SK-N-SH (cell line): Measurements from ENCODE around the gene CAMK4.

Experiments
- EP300 ChIP-seq, 2 experiments: IDR thresholded peaks; 2 replicates each; pipeline versions ENCODE4 v1.4.0 to v1.6.1; 2012; ENCODE audit warnings: borderline replicate concordance in 1 of 2, low read depth in 1 of 2, low read length in 1 of 2
- TF ChIP-seq, protein P1 (sequence below): fragments of 200-600 bp; sonication (generic); IDR thresholded peaks from 2 replicates; pipeline ENCODE4 v1.6.1; 2017; ENCODE audit warnings: antibody characterized with exemption, mild to moderate bottlenecking, moderate library complexity

DNA sequence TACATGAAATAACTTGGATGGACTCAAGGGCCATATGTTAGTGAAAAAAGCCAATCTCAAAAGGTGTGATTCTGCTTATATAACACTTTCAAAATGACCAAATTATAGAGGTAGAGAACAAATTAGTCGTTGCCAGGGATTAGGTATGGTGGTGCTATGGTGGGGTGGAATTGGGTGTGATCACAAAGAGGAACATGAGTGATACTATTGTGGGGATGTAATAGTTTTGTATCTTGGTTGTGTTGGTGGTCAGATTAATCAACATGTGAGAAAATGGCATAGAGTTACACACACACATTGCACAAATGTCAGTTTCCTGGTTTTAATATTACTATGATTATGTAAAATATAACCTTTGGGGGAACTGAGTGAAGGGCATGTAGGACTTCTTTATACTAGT, 31.9 kb downstream of the CAMK4 start:
- TF ChIP-seq, protein P1, sequence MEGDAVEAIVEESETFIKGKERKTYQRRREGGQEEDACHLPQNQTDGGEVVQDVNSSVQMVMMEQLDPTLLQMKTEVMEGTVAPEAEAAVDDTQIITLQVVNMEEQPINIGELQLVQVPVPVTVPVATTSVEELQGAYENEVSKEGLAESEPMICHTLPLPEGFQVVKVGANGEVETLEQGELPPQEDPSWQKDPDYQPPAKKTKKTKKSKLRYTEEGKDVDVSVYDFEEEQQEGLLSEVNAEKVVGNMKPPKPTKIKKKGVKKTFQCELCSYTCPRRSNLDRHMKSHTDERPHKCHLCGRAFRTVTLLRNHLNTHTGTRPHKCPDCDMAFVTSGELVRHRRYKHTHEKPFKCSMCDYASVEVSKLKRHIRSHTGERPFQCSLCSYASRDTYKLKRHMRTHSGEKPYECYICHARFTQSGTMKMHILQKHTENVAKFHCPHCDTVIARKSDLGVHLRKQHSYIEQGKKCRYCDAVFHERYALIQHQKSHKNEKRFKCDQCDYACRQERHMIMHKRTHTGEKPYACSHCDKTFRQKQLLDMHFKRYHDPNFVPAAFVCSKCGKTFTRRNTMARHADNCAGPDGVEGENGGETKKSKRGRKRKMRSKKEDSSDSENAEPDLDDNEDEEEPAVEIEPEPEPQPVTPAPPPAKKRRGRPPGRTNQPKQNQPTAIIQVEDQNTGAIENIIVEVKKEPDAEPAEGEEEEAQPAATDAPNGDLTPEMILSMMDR: no peak
- no peak for TF ChIP-seq EP300 (IDR thresholded peaks at IDR 0.05; ENCODE audit: borderline replicate concordance in 1 of 2, low read depth in 1 of 2, low read length in 1 of 2)
